ENCODE measurements around the gene C1orf159. TPM values are rescaled to one million over a fixed set of nuclear protein-coding genes. Genes with fewer than 3 reads are reported as not detected.

C1orf159 gene
- total and polyA plus RNA-seq, 9 of the 15 experiments (the other 6 are each of a cell fraction or from before 2014, with no cell fraction given) = 0.28 to 54.9 (median 10.6) TPM

- TF ChIP-seq IRF2 (CRISPR knock-in tag; IDR thresholded peaks at IDR 0.05) (no peak), ZNF408 (CRISPR knock-in tag; IDR thresholded peaks at IDR 0.05; ENCODE audit: low read depth) (no peak), STAT5B (CRISPR knock-in tag; IDR thresholded peaks at IDR 0.05) (no peak), THRB (CRISPR knock-in tag; conservative IDR thresholded peaks at IDR 0.05) (no peak), MCM2 (IDR thresholded peaks at IDR 0.05; ENCODE audit: low read depth) (no peak), ZNF12 (CRISPR knock-in tag; IDR thresholded peaks at IDR 0.05) (no peak), TSHZ1 (CRISPR knock-in tag; IDR thresholded peaks at IDR 0.05) (0 out of 2 replicates have a peak, but pooled peaks have one; percentile 41), MTA1 (IDR thresholded peaks at IDR 0.05; ENCODE audit: borderline replicate concordance) (no peak), ZNF133 (CRISPR knock-in tag; IDR thresholded peaks at IDR 0.05) (no peak), ZNF778 (CRISPR knock-in tag; IDR thresholded peaks at IDR 0.05) (no peak), BHLHE40 (IDR thresholded peaks at IDR 0.05; ENCODE audit: low read length) (no peak), C11orf30 (IDR thresholded peaks at IDR 0.05; ENCODE audit: low read depth) (no peak), ZNF561 (CRISPR knock-in tag; conservative IDR thresholded peaks at IDR 0.05) (no peak), ELK1 (CRISPR knock-in tag; IDR thresholded peaks at IDR 0.05) (no peak), CXXC5 (CRISPR knock-in tag; IDR thresholded peaks at IDR 0.05) (no peak), TFAP4 (CRISPR knock-in tag; IDR thresholded peaks at IDR 0.05; ENCODE audit: borderline replicate concordance) (no peak), KAT8 (IDR thresholded peaks at IDR 0.05; ENCODE audit: low read depth) (no peak), GABPA (tag; conservative IDR thresholded peaks at IDR 0.05; ENCODE audit: low read depth) (no peak), SMARCB1 (IDR thresholded peaks at IDR 0.05; ENCODE audit: insufficient read length, low read depth) (no peak), PREB (CRISPR knock-in tag; IDR thresholded peaks at IDR 0.05) (no peak), SOX6 (IDR thresholded peaks at IDR 0.05) (peak; percentile 48; the same call in 1 of the 2 replicates)
Measured at GRCh38 chr1:1135339-1136136, 19.6 kb upstream of the C1orf159 start (continued).
